AG04449 (cell line): ENCODE data around the gene TRIML2.

Source experiments
- CTCF ChIA-PET: fragments of 350-600 bp; formaldehyde crosslinking; extraction: SDS; loops from one replicate; lab custom pipeline; 2021; ENCODE audit warnings: antibody characterized with exemption; lab: Yijun Ruan, JAX
- POLR2A ChIA-PET: fragments of 400-600, 350-600 bp; formaldehyde crosslinking; extraction: SDS; loops from one replicate; lab custom pipeline; 2020; ENCODE audit warnings: antibody characterized with exemption, inconsistent platforms; lab: Yijun Ruan, JAX
- DNase-seq: peaks from one replicate; pipeline ENCODE4 v3.0.0-alpha.2; 2010; ENCODE audit warnings: low read depth, low spot score
- H3K4me3 ChIP-seq: 2 replicates; pipeline ENCODE4 v1.5.1; 2011; ENCODE audit warnings: low read depth, mild to moderate bottlenecking, control low read depth, low read length
- TF ChIP-seq, protein P1 (sequence below): IDR thresholded peaks from one replicate; pipeline ENCODE4 v1.5.1; 2011; ENCODE audit warnings: mild to moderate bottlenecking, moderate library complexity, low read length, control low read depth, inconsistent platforms; ENCODE audit not compliant: insufficient read depth; ENCODE audit errors: missing control alignments

The TRIML2 gene

DNA sequence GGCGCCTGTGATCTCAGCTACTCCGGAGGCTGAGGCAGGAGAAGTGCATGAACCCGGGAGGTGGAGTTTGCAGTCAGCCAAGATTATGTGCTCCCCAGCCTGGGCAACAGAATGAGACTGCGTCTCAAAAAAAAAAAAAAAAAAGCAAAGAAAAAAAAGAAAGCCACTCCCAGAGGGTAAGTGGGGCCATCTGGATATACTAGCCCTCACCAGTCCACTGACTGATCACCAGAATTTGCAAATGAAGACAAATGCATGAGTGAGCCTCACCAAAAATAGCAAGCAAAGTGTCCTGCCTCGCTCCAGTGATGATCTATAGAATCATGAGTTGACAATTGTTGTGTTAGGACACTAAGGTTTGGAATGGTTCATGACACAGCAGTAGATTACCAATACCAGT, 66.2 kb downstream of the TRIML2 start:
- ChIA-PET POLR2A (no interaction called here), CTCF (no interaction called here)
- DNase-seq, result no peak
- H3K4me3 ChIP-seq, result no peak overlapping the region
- TF ChIP-seq, protein P1, sequence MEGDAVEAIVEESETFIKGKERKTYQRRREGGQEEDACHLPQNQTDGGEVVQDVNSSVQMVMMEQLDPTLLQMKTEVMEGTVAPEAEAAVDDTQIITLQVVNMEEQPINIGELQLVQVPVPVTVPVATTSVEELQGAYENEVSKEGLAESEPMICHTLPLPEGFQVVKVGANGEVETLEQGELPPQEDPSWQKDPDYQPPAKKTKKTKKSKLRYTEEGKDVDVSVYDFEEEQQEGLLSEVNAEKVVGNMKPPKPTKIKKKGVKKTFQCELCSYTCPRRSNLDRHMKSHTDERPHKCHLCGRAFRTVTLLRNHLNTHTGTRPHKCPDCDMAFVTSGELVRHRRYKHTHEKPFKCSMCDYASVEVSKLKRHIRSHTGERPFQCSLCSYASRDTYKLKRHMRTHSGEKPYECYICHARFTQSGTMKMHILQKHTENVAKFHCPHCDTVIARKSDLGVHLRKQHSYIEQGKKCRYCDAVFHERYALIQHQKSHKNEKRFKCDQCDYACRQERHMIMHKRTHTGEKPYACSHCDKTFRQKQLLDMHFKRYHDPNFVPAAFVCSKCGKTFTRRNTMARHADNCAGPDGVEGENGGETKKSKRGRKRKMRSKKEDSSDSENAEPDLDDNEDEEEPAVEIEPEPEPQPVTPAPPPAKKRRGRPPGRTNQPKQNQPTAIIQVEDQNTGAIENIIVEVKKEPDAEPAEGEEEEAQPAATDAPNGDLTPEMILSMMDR, result no peak

DNA sequence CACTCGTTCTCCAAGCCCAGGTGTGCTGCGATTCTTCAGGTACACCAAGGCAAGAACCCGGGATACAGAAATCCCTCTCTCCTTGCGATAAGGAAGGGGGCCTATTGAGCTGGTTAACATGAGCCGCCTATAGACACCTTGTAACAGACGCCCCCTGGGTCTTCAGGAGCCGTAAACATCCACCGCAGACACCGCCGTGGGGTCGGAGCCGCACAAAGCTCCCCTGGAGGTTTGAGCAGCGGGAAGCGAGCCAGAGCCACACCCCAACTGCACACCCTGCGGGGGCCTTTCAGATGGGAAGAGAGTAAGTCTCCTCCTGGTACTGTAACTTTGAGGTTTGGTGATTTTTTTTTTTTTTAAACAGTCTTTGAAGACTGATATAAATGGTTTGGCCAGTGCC, 67.2 kb downstream of the TRIML2 start:
- no peak overlapping the region for H3K4me3 ChIP-seq
- POLR2A ChIA-PET, result no interaction called here
- CTCF ChIA-PET, result no interaction called here
- no peak for DNase-seq
- TF ChIP-seq, protein P1, result no peak

DNA sequence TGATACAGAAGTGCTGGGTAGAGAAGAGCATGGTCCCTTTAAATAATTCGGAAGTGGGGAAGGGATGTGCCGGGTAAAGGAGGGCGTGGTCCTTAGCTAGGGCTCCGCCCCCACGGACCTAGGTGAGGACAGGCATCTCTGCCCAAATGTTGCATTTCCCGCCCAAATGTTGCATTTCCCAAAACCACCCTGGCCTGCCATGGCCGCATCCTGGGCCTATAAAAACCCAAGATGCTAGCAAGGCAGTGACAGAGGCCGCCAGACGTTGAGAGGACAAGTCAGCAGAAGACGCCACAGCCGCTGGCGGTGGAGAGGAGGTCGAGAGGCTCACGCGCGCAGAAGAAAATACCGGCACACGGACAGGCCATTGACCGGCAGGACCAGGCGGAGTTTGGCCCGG, 67.7 kb downstream of the TRIML2 start:
- ChIA-PET CTCF (no interaction called here), POLR2A (no interaction called here)
- no peak for DNase-seq
- H3K4me3 ChIP-seq, result no peak overlapping the region
- TF ChIP-seq, protein P1, result no peak
